Loucy (cell line): ENCODE measurements around the gene FGF10.

Source experiments
- H2AFZ ChIP-seq: fragments of 200-600 bp; sonication (generic); 2 replicates; pipeline ENCODE4 v1.6.0; 2016; ENCODE audit warnings: antibody characterized with exemption, mild to moderate bottlenecking, low read length, moderate library complexity
- H3F3A ChIP-seq: fragments of 200-600 bp; 2 replicates; pipeline ENCODE4 v1.6.0; 2016; ENCODE audit warnings: antibody characterized with exemption, low read depth, mild to moderate bottlenecking
- H3K27me3 ChIP-seq: fragments of 200-600 bp; sonication (generic); 2 replicates; pipeline ENCODE4 v1.6.1; 2014; ENCODE audit warnings: low read length, mild to moderate bottlenecking; ENCODE audit not compliant: insufficient read depth, poor library complexity, severe bottlenecking
- H3K36me3 ChIP-seq: fragments of 200-600 bp; sonication (generic); 2 replicates; pipeline ENCODE4 v1.6.1; 2016; ENCODE audit warnings: low read length; ENCODE audit not compliant: insufficient read depth
- H3K4me1 ChIP-seq: fragments of 200-600 bp; sonication (generic); 2 replicates; pipeline ENCODE4 v1.5.1; 2014; ENCODE audit warnings: low read length, mild to moderate bottlenecking; ENCODE audit not compliant: insufficient read depth, poor library complexity, severe bottlenecking
- H3K4me2 ChIP-seq: fragments of 200-600 bp; sonication (generic); 2 replicates; pipeline ENCODE4 v1.6.0; 2014; ENCODE audit warnings: antibody characterized with exemption, low read length, low read depth, mild to moderate bottlenecking; ENCODE audit not compliant: poor library complexity, severe bottlenecking
- H3K4me3 ChIP-seq: fragments of 200-600 bp; sonication (generic); 2 replicates; pipeline ENCODE4 v1.5.1; 2014; ENCODE audit warnings: low read length, mild to moderate bottlenecking, mixed read lengths; ENCODE audit not compliant: poor library complexity, severe bottlenecking
- H3K79me2 ChIP-seq: fragments of 200-600 bp; sonication (generic); 2 replicates; pipeline ENCODE4 v1.6.1; 2014; ENCODE audit warnings: low read length; ENCODE audit not compliant: insufficient read depth
- H3K9ac ChIP-seq: fragments of 200-600 bp; sonication (generic); 2 replicates; pipeline ENCODE4 v1.6.0; 2014; ENCODE audit warnings: mild to moderate bottlenecking, low read depth, low read length, moderate library complexity; ENCODE audit not compliant: poor library complexity, severe bottlenecking
- H3K9me2 ChIP-seq: fragments of 200-600 bp; sonication (generic); replicated peaks from 2 replicates; pipeline ENCODE4 v1.6.1; 2016; ENCODE audit warnings: low read depth, low read length, mixed read lengths
- H3K9me3 ChIP-seq: fragments of 200-600 bp; sonication (generic); 2 replicates; pipeline ENCODE4 v1.6.1; 2014; ENCODE audit warnings: mild to moderate bottlenecking, antibody characterized with exemption, low read length, low read depth; ENCODE audit not compliant: insufficient read depth
- H4K20me1 ChIP-seq: fragments of 200-600 bp; sonication (generic); 2 replicates; pipeline ENCODE4 v1.6.0; 2014; ENCODE audit warnings: antibody characterized with exemption, low read length, mild to moderate bottlenecking; ENCODE audit not compliant: insufficient read depth, poor library complexity, severe bottlenecking
- EZH2phosphoT487 ChIP-seq: fragments of 200-600 bp; IDR thresholded peaks from 2 replicates; pipeline ENCODE4 v1.6.1; 2018; ENCODE audit warnings: antibody characterized with exemption, mild to moderate bottlenecking, moderate library complexity, borderline replicate concordance
- TF ChIP-seq, protein P1 (sequence below): fragments of 200-600 bp; sonication (generic); conservative IDR thresholded peaks from 2 replicates; pipeline ENCODE4 v1.5.1; 2014; ENCODE audit warnings: mild to moderate bottlenecking, antibody characterized with exemption, low read length

Gene FGF10

DNA sequence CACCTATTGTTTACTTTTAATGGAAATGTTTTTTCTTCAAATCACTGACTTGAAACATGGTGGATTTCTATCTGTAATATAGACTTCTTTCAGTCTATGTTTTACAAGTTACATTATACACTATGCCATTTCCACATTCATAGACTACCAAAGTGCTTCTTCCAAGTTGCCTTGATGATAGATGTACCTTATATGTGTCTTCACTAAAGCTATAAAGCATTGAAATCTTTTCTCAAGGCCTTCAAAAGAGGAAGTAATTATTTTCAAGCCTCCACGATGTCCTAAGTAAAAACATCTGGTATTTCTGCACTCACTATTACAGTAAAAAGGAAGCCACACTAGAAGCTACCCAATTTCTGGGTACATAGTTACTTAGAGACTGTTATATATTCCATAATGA lies 113.3 kb downstream of the FGF10 start:
- H3K4me2 ChIP-seq = no peak overlapping the region

DNA sequence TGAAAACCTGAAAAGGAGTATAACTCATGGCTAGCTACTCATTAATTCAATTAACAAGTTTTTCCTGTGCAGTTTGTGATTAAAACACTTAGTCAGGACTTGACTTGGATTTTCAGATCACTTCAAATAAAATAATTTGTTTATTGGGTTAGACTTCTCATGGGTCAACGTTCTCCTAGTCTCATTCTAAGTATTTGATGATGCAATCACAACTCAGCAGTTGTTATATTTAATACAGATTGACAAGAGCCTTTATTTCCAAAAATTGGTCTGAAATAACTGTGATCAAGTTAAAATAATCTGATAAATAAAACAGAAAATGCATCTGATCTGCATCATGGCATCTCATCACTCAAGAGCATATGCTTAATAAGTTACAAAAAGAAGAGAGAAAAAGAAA lies 113.9 kb downstream of the FGF10 start:
- no peaks in the 10 kb centered on the region for H3F3A ChIP-seq
- H2AFZ ChIP-seq = no peak overlapping the region
- TF ChIP-seq, protein P1, sequence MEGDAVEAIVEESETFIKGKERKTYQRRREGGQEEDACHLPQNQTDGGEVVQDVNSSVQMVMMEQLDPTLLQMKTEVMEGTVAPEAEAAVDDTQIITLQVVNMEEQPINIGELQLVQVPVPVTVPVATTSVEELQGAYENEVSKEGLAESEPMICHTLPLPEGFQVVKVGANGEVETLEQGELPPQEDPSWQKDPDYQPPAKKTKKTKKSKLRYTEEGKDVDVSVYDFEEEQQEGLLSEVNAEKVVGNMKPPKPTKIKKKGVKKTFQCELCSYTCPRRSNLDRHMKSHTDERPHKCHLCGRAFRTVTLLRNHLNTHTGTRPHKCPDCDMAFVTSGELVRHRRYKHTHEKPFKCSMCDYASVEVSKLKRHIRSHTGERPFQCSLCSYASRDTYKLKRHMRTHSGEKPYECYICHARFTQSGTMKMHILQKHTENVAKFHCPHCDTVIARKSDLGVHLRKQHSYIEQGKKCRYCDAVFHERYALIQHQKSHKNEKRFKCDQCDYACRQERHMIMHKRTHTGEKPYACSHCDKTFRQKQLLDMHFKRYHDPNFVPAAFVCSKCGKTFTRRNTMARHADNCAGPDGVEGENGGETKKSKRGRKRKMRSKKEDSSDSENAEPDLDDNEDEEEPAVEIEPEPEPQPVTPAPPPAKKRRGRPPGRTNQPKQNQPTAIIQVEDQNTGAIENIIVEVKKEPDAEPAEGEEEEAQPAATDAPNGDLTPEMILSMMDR = no peak
- no peak for TF ChIP-seq EZH2phosphoT487
- H3K79me2 ChIP-seq = no peaks in the 10 kb centered on the region
- H3K4me2 ChIP-seq = no peak overlapping the region
- H3K9ac ChIP-seq = no peak overlapping the region
- no peaks in the 10 kb centered on the region for H4K20me1 ChIP-seq
- H3K4me3 ChIP-seq = no peak overlapping the region
- no peaks in the 10 kb centered on the region for H3K36me3 ChIP-seq
- no peaks in the 10 kb centered on the region for H3K27me3 ChIP-seq
- H3K9me3 ChIP-seq = no peaks in the 10 kb centered on the region; the same call in 1 of the 2 replicates
- no peaks in the 10 kb centered on the region for H3K9me2 ChIP-seq
- H3K4me1 ChIP-seq = no peaks in the 10 kb centered on the region

More for the DNA sequence above, 113.3 kb downstream of the FGF10 start:
- Histone ChIP-seq H2AFZ (no peak overlapping the region), H3K79me2 (no peaks in the 10 kb centered on the region), H4K20me1 (no peaks in the 10 kb centered on the region), H3K4me1 (no peaks in the 10 kb centered on the region), H3K4me3 (no peak overlapping the region), H3F3A (no peaks in the 10 kb centered on the region), H3K9me3 (no peaks in the 10 kb centered on the region; the same call in 1 of the 2 replicates), H3K9ac (no peak overlapping the region), H3K36me3 (no peaks in the 10 kb centered on the region), H3K9me2 (no peaks in the 10 kb centered on the region), H3K27me3 (no peaks in the 10 kb centered on the region)
- TF ChIP-seq, protein P1 = no peak
- TF ChIP-seq EZH2phosphoT487 = no peak

DNA sequence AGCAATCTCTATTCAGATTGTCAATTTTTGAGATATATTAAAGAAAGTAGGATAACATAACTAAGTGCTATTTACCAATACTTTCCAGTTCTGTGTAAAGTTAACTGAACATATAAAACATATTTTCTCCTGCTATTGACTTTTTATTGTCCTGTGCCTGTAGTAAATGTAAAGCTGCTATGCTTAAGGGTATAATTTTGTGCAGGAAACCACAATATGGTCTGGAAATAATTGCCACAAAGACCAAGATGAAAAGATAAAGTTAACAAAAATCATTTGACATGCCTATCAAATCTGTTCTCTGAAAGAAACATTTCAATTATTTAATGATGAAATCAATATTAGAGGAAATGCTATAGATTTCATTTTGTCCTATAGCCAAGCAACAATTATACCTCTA lies 121.3 kb downstream of the FGF10 start:
- H3K4me2 ChIP-seq = no peak overlapping the region
- no peaks in the 10 kb centered on the region for H3K9me3 ChIP-seq
- no peak for TF ChIP-seq EZH2phosphoT487
- no peak overlapping the region for H3K9ac ChIP-seq
- no peaks in the 10 kb centered on the region for H4K20me1 ChIP-seq
- H3K9me2 ChIP-seq = no peaks in the 10 kb centered on the region
- H3K4me1 ChIP-seq = no peaks in the 10 kb centered on the region
- no peaks in the 10 kb centered on the region for H3K36me3 ChIP-seq
- H3K4me3 ChIP-seq = no peak overlapping the region
- no peak overlapping the region for H2AFZ ChIP-seq
- no peaks in the 10 kb centered on the region for H3F3A ChIP-seq
- H3K27me3 ChIP-seq = no peaks in the 10 kb centered on the region
- no peaks in the 10 kb centered on the region for H3K79me2 ChIP-seq

DNA sequence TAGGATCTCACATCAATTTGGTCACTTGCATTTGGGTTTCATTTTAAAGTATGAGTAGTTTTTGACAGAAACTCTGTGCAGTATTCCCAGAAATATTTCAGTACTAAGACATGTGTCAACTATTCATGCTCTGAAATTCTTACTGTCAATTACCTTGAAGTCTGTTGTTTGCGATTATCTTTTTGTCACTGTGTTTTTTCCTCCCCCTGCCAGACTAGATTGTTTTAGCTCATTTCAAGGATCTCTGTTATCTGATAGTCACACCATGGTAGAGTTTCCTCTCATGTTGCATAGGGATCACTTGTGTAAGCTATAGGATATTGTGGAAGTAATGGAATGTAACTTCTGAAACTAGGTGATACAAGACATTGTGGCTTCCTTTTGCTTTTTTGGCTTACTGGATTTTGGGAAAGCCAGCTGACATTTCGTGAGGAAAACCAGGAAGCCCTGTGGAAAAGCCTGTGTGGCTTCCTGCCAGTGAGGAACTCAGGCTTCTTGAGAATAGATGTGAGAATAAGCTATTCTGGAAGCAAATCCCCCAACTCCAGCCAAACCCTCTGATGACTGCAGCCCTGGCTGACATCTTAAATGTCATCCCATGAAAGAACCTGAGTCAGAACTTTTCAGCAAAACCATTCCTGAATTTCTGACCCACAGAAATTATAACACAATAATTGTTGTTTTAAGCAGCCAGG lies 122.2 kb downstream of the FGF10 start:
- TF ChIP-seq EZH2phosphoT487 = no peak
- TF ChIP-seq, protein P1 = no peak
- no peaks in the 10 kb centered on the region for H3F3A ChIP-seq
- no peak overlapping the region for H3K9ac ChIP-seq
- H3K79me2 ChIP-seq = no peaks in the 10 kb centered on the region
- H4K20me1 ChIP-seq = no peaks in the 10 kb centered on the region
- H2AFZ ChIP-seq = no peak overlapping the region
- no peaks in the 10 kb centered on the region for H3K4me1 ChIP-seq
- H3K9me2 ChIP-seq = no peaks in the 10 kb centered on the region
- H3K9me3 ChIP-seq = no peaks in the 10 kb centered on the region
- no peaks in the 10 kb centered on the region for H3K36me3 ChIP-seq
- H3K4me3 ChIP-seq = no peak overlapping the region
- no peaks in the 10 kb centered on the region for H3K27me3 ChIP-seq
- H3K4me2 ChIP-seq = no peak overlapping the region
